ENCODE measurements around the gene FOXI1.

DNA sequence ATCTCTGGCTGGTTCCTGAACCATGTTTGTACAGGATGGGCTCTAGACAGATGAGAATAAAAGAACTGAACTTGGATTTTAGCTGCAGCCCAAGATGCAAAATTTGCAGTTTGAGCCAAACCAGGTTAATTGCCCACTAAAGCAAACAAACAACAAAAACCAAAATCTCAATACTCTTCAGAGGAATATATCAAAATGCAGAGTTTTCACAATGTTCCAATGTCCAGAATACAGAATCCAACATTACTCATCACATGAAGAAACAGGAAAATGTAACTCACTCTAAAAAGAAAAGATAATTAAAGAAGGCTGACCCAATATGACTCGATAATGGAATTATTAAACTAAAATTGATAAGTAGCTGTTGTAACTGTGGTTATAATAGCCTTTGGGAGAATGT lies 20.4 kb downstream of the FOXI1 start:
- TF ChIP-seq, protein P1, sequence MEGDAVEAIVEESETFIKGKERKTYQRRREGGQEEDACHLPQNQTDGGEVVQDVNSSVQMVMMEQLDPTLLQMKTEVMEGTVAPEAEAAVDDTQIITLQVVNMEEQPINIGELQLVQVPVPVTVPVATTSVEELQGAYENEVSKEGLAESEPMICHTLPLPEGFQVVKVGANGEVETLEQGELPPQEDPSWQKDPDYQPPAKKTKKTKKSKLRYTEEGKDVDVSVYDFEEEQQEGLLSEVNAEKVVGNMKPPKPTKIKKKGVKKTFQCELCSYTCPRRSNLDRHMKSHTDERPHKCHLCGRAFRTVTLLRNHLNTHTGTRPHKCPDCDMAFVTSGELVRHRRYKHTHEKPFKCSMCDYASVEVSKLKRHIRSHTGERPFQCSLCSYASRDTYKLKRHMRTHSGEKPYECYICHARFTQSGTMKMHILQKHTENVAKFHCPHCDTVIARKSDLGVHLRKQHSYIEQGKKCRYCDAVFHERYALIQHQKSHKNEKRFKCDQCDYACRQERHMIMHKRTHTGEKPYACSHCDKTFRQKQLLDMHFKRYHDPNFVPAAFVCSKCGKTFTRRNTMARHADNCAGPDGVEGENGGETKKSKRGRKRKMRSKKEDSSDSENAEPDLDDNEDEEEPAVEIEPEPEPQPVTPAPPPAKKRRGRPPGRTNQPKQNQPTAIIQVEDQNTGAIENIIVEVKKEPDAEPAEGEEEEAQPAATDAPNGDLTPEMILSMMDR (tag by site-specific recombination; IDR thresholded peaks at IDR 0.05), result no peak
- TF ChIP-seq ZSCAN30 (tag by site-specific recombination; IDR thresholded peaks at IDR 0.05) (no peak), SP2 (tag by site-specific recombination; IDR thresholded peaks at IDR 0.05) (no peak), REST (tag by site-specific recombination; IDR thresholded peaks at IDR 0.05) (no peak), HOXC10 (CRISPR knock-in tag; IDR thresholded peaks at IDR 0.05) (no peak), YY1 (tag by site-specific recombination; IDR thresholded peaks at IDR 0.05) (no peak), SCRT1 (tag by site-specific recombination; IDR thresholded peaks at IDR 0.05; ENCODE audit: borderline replicate concordance) (no peak), ZNF514 (tag by site-specific recombination; IDR thresholded peaks at IDR 0.05) (no peak)
- TF ChIP-seq, protein P2, sequence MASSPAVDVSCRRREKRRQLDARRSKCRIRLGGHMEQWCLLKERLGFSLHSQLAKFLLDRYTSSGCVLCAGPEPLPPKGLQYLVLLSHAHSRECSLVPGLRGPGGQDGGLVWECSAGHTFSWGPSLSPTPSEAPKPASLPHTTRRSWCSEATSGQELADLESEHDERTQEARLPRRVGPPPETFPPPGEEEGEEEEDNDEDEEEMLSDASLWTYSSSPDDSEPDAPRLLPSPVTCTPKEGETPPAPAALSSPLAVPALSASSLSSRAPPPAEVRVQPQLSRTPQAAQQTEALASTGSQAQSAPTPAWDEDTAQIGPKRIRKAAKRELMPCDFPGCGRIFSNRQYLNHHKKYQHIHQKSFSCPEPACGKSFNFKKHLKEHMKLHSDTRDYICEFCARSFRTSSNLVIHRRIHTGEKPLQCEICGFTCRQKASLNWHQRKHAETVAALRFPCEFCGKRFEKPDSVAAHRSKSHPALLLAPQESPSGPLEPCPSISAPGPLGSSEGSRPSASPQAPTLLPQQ (tag by site-specific recombination; IDR thresholded peaks at IDR 0.05), result no peak

Data from HEK293 (cell line).